NOMO-1 treated with dmso at 0.1 percent for 144 hours (cell line): ENCODE results near the gene DNAJC16.
A peak's percentile ranks its signal among the peaks of the same experiment; 100 is the strongest.

Source experiments
- DNase-seq: peaks from one replicate; lab custom pipeline; 2025; ENCODE audit not compliant: unreplicated experiment; lab: John Stamatoyannopoulos, UW

Gene DNAJC16

DNA sequence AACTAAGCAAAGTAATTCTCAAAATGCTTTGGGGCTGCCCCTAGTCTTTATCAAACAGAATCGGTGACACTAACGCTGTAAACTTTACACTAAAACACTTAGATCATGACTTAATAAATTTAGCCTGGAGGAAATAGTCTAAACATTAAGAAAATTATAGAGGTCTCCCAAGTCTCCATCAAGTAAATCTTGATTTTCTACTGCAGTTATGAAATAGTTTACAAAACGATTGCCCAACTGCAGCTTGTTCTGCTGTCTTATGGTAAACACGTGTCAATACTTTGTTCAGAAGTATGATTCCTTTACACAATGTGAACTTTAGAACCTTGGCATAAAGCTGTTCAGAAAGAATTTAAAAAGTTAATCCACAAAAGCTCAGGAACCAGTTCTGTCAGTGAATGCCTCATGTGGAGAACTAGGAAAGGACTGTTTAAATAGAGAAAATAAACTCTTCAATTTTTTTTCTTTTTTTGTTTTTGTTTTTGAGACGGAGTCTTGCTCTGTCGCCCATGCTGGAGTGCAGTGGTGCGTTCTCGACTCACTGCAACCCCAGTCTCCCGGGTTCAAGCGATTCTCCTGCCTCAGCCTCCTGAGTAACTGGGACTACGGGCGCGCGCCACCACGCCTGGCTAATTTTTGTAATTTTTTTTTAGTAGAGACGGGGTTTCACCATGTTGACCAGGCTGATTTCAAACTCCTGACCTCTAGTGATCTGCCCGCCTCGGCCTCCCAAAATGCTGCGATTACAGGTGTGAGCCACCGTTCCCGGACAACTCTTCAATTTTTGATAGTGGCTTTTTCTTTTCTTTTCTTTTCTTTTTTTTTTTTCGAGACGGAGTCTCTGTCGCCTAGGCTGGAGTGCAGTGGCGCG is 92.2 kb downstream of the DNAJC16 start:
- DNase-seq = peak; percentile 6

DNA sequence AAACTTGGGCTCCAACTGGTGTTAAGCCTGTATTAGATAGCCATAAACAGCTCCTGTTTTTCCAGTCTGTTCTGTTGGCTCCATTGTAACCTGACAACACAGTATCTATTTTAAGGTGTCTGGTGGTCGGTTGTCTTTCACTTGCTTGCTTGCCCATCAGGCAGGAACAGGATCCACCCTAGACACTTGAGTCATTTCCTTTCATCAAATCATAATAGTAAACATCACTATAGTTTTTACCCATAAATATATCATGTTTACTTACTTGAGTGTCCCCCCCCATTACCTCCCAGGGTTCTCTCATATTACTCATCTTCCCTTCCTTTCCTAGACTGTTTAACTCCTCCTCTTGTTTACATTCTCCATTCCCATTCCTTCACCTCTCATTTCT is 93.5 kb downstream of the DNAJC16 start:
- no peak for DNase-seq

DNA sequence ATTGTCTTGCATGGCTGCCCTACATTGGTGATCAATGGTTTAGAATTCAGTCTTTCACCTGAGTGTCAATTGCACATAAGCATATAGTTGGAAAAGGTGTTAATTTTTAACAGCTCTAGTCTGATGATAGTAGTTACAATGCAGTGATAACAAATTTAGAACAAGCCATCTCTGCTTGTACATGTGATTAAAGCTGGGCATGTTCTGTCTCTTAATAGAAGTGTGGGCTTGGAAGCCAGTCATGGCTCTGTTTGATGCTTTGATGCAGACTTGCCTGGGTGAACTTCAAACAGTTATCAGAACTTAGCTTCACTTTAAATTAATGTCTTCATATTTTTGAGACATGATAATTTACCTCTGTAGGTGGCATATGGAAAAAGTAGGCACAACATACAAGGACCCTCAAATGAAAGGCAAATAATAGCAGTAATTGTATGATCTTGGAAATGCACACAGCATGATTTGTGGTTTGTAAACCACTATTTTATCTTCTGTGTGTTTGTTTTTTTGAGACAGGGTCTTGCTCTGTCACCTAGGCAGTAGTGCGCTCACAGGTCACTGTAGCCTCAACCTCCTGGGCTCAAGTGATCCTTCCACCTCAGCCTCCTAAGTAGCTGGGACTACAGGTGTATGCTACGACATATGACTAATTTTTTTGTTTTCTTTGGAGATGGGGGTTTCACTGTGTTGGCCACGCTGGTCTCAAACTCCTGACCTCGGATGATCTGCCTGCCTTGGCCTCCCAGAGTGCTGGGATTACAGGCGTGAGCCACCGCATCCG is 94.4 kb downstream of the DNAJC16 start:
- DNase-seq = no peak

DNA sequence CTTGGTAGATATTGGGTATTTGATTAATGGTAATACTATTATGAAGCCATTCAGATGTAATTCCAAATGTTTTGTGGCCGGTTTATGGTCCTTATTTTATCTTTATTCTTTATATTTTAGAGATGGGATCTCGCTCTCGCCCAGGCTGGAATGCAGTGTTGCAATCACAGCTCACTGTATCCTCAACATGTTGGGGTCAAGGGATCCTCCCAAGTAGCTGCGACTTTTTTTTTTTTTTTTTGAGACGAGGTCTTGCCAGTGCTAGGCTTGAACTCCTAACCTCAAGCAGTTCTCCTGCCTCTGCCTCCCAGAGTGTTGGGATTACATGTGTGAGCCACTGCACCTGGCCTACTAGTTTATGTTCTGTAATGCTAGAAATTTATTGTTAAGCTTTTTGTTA is 95.3 kb downstream of the DNAJC16 start:
- DNase-seq = no peak

DNA sequence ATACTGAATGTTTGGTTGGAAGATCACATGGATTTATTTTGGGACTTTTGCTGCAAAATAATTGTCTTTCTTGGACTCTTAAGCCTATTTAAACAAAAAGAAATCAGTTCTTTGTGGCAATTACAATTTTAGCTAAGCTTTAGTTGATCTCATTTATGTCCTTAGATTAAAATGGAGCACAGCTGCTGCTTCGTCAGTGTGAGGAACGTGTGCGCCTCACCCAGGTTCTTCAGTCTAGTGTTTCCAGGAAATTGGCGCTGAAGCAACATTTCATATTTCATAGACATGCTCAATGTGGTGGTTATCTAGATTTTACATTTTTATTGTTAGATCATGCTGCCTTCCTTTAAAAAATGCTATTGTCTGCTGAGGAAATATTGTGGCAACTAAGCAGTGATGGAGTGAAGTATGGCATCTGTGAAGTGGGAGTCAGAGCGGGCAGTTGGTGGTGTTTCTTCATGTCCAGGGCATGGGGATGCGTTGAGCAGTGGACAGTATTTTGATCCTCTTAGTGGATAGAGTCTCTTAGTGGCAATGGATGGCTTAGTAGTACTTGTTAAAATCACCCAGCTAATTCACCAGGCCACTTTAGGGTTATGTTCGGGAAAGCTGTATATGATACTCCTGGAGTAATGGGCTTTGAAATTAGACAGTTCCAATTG is 96.2 kb downstream of the DNAJC16 start:
- DNase-seq = no peak

DNA sequence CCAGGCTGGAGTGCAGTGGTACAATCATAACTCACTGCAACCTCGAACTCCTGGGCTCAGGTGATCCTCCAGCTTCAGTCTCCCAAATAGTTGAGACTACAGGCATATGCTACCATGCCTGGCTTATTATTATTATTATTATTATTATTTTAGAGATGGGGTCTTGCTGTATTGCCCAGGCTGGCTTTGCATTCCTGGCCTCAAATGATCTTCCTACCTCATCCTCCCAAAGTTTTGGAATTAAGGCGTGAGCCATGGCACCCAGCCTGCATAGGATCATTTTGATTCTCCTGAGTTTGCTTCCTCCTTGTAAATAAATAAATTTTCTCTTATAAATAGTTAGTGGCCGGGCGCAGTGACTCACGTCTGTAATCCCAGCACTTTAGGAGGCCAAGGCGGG is 96.8 kb downstream of the DNAJC16 start:
- DNase-seq = no peak

DNA sequence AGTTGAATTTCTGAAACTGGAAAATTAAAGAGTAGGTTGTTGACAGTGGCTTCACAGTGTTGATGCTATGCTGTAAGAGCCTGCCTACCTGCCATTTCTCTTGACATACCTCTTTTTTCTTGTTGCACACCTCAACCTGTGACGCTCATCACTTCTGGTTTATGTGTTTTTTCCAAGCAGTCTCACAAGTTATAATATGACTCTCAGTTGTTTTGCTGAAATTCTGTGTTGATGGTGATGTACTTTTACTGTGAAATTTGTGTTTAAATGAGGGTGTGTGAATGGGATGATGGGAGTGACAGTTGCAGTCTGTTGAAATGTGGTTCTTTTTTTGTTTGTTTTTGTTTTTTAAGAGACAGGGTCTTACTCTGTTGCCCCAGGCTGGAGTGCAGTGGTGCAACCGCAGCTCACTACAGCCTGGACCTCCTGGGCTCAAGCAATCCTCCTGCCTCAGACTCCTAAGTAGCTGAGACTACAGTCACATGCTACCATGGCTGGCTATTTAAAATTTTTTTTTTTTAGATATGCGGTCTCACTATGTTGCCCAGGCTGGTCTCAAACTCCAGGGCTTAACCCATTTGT is 97.6 kb downstream of the DNAJC16 start:
- DNase-seq = no peak

DNA sequence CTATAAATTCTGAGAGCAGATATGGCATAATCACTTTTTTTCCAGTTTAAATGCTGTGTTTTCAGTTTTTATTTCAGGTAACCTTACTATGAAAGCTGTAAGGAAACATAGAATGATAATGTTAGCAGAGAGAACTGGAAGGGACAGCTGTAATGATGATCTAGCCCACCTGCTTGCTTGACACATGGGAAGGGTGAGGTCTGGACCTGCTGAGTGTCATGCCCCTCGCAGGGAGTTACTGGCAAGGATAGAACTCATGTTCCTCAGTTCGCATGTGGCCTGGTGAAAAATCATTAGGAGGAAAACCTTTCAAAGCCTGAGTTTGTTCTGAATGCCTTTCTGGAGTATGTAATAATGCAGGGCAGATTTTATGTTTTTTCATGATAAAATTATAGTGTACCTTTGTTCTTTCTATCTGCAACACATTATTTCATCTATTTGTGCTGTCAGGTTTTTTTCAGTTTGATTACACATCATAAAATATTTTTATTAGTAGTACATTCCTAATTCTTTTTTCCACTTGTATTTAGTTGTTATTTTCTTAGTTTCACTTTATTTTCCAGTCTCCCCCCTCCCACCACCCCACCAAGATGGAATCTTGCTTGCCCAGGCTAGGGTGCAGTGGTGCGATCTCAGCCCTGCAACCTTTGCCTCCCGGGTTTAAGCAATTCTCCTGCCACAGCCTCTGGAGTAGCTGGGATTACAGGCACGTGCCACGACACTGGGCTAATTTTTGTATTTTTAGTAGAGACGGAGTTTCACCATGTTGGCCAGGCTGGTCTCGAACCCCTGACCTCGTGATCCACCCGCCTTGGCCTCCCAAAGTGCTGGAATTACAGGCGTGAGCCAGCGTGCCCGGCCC is 98.6 kb downstream of the DNAJC16 start:
- DNase-seq = no peak
